Jurkat, Clone E6-1 (cell line): Measurements from ENCODE around the gene NTNG2.

Source experiments
- DNase-seq: peaks from one replicate; pipeline ENCODE4 v3.0.0-alpha.2; 2011; ENCODE audit warnings: low read depth, low spot score
- H3K4me3 ChIP-seq: 2 replicates; pipeline ENCODE4 v1.5.1; 2011; ENCODE audit warnings: mild to moderate bottlenecking, low read length, control low read depth, moderate library complexity

Gene NTNG2

DNA sequence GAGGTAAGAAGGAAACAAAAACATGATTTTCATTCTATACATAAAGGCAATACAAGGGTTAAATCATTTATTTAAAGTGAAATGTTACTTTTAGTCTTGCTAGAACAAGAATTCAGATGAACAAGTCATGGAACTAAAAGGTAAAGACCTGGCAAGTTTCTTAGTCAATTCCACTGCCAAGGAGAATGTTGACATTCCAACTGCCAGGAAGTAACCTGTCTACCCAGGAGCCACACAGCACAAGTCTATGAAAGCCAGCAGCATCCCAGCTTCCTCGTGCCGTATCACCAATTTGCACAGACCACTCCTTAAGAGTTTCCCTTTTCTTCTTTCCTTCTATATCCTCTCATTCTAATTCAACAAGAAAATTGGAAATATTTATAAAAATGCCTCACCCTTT is 113.0 kb downstream of the NTNG2 start:
- H3K4me3 ChIP-seq: no peak overlapping the region

DNA sequence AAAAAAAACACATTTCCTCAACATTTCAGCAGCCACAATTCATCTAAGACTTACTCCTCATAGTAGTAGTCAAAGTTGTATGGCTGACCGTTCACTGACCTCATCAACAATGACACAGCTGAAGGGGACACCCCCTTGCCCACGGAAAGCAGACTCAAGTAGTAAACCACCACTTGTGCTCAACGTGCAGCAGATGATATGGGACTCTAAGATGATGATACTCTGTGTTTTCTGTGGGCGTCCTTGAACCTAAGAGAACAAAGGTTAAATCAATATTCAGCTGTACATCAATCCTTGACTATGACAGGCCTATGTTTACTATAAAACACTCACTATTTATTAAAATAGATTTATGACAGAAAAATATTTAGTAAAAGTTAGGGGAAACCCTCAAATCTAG is 121.3 kb downstream of the NTNG2 start:
- no peak overlapping the region for H3K4me3 ChIP-seq
- no peak for DNase-seq

More for the DNA sequence above, 113.0 kb downstream of the NTNG2 start:
- DNase-seq: no peak

DNA sequence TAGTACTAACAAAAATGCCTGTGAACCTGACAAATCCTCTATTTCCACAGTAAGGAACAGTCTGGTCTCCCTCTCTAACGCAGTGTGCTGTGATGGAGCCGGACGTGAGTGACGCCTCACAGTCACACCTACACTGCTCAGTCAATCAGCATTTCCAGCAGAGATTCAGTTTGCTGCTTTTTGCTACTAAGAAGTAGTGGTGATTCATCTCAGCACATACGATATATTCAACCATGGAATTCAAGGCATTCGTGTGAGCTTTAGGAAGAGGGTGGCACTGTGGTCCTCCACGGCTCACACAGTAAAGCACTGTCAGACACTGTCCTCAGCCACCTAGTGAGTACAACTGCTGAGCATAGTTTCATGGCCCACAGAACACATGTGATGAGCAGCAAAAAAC is 122.0 kb downstream of the NTNG2 start:
- no peak for DNase-seq
- no peak overlapping the region for H3K4me3 ChIP-seq

DNA sequence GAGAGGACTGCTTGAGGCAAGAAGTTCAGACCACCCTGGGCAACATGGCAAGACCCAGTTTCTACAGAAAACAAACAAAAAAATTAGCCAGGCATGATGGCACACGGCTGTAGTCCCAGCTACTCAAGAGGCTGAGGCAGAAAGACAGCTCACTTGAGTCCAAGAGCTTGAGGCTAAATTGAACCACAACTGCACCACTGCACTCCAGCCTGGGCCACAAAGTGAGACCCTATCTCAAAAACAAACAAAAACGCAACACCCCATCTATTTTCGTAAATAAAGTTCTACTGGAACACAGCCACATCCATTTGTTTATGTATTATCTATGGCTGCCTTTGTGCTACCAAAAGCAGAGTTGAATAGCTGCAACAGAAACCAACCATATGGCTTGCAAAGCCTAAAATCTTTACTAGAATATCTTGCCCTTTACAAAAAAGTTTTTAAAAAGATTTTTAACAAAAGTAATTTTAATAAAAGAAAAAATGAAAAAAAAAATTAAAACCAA is 125.5 kb downstream of the NTNG2 start:
- no peak for DNase-seq
- no peak overlapping the region for H3K4me3 ChIP-seq

DNA sequence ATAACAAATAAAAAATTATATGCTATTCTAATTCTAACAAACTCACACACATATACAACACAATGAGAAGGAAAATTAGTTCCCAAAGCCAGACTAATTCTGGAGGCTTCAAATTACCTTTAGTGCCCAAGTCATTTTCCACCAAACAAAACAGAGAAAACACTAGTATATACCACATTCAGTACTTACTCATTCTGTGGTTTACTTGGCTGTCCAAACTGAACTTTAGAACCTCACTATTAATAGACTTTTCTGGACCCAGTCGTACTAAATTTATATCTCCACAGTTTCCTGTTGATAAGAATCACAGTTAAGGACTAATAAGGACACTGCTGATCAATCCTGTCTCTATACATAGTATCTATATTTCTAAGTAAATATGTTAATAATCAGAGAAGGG is 126.5 kb downstream of the NTNG2 start:
- H3K4me3 ChIP-seq: no peak overlapping the region
- DNase-seq: no peak

DNA sequence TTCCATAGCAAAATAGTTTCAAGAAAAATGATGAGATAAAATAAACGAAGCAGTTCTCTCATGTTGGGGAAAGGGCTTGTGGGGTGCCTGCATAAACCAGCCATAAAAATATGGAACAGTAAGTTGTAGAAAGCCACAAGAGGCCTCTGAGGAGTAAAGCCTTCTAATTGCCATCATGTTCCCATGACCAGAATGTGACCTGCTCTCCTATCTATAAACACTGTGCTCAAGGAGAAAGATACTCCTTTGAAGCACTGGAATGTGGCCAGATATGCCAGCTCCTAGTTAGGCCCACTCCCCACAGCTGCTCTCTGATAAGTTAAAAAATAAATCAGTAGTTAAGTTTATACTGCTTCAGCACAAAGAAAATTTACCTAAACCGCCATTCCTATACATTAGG is 127.1 kb downstream of the NTNG2 start:
- no peak overlapping the region for H3K4me3 ChIP-seq
- no peak for DNase-seq

DNA sequence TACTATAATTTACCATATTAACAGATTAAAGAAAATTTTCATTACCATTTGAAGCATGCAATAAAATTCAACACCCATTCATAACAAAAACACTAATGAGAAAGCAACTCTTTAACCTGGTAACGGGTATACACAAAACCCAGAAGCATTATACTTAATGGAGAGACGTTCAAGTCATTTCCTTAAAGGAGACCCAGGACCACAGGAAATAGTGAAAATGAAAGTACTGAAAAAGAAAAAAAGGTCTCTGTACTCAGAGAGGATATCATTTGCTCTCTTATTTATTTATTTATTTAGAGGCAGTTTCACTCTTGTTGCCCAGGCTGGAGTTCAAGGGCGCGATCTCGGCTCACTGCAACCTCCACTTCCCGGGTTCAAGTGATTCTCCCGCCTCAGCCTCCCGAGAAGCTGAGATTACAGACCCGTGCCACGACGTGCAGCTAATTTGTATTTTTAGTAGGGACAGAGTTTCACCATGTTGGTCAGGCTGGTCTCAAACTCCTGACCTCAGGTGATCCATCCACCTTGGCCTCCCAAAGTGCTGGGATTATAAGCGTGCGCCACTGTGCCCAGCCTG is 131.4 kb downstream of the NTNG2 start:
- H3K4me3 ChIP-seq: no peak overlapping the region
- peak; percentile 35 for DNase-seq
